Pancreas (tissue), 10 donors: ENCODE results near the gene SLC2A4. TPM values are rescaled to one million over a fixed set of nuclear protein-coding genes. Genes with fewer than 3 reads are reported as not detected.

ENCODE experiments used
- ATAC-seq, 4 donors: fragments of 200-7000 bp; cut with Tn5 transposase; one replicate each; pipeline versions ENCODE4 v1.8.0 to v1.9.1; 2020; ENCODE audit warnings: mild to moderate bottlenecking in 4 of 4, moderate library complexity in 4 of 4
- DNase-seq, 6 donors: peaks; one replicate each; pipeline ENCODE4 v3.0.0-alpha.2; 2020
- FAIRE-seq: peaks from 2 replicates; lab custom pipeline; 2012; peaks lifted over from hg19 to GRCh38; lab: Jason Lieb, UNC
- H3K27ac ChIP-seq, 4 donors: fragments of 200-600 bp; sonication (generic); 1 replicate in 3 of 4; 2 replicates in 1 of 4; pipeline versions ENCODE4 v1.5.0 to v1.8.0; 2020
- H3K27me3 ChIP-seq, 4 donors: fragments of 200-600 bp; one replicate each; pipeline ENCODE4 v1.8.0; 2021
- H3K36me3 ChIP-seq, 3 donors: fragments of 200-600 bp; sonication (generic) in 1 of 3; one replicate each; pipeline versions ENCODE4 v1.5.0 to v1.8.0; 2020 to 2021
- H3K4me1 ChIP-seq, 3 donors: fragments of 200-600 bp; one replicate each; pipeline ENCODE4 v1.8.0; 2021
- H3K4me3 ChIP-seq, 4 donors: fragments of 200-600 bp; sonication (generic) in 2 of 4; one replicate each; pipeline versions ENCODE4 v1.5.0 to v1.8.0; 2020 to 2021
- H3K9me3 ChIP-seq, 4 donors: fragments of 200-600 bp; one replicate each; pipeline ENCODE4 v1.8.0; 2021
- CTCF ChIP-seq, 4 donors: fragments of 200-600 bp; sonication (generic) in 3 of 4; IDR thresholded peaks; one replicate each; pipeline versions ENCODE4 v1.5.0 to v1.8.0; 2021; ENCODE audit warnings: antibody characterized with exemption in 4 of 4
- WGBS, 2 donors: extraction: QIAGEN DNeasy Blood & Tissue Kit; methylation state at CpG; one replicate each; pipeline ENCODE4 v1.1.7; 2013; 5-methylcytosine and 5-hydroxymethylcytosine counted together
- intact Hi-C, 3 donors: fragments of 100-400 bp; cut with DNase I; formaldehyde crosslinking; loops; one replicate each; pipeline versions ENCODE4 v1.11.1 to v1.14.2; 2022
- polyA plus RNA-seq, 2 donors: library from polyadenylated mRNA; stranded (reverse); fragments of 200-250 nt; gene quantifications; one replicate each; pipeline ENCODE4 v1.2.3, GENCODE V29; 2013
- total RNA-seq, 6 donors: library from RNA; stranded (reverse); fragmentation: NEBNext Ultra II Directional in 4 of 6; extraction: Animal tissue kit (Norgen Biotek cat#: 25700) in 4 of 6; gene quantifications; one replicate each; pipeline versions ENCODE4 v1.2.1 to v1.2.4, GENCODE V29; 2021 to 2023
- donor health status: healthy with polysubstance abuse.
- donor health status: DM: no; HTN: no; CAD: no; lungs with moderate emphysema.
- donor health status: DM: no; HTN: no; CAD: no.
- donor health status: control.
- donor health status: control.
- donor health status: Bipolar disorder and iron deficiency.
- donor health status: DM: yes; HTN: yes; CAD: no.
- donor health status: DM: no; HTN: no; CAD: no.
- donor health status: DM: no; HTN: no; CAD: no.
- donor health status: DM: yes; HTN: yes; CAD: no.

Gene SLC2A4
- total and polyA plus RNA-seq, 8 donors: 0.16 to 1.8 (median 0.60) TPM

- no peak for FAIRE-seq
- WGBS, 2 donors: 10 to 12% methylated on average over 32 to 75 of the region's 75 CpGs
- intact Hi-C loops: loop anchor here in 1 of 3 donors (10.0 kb wide), 1 partner anchor 249 kb away; the partner anchor contains the start of gene SLC16A11
- H3K27me3 ChIP-seq: no peaks in the 10 kb centered on the region
- H3K9me3 ChIP-seq: no peaks in the 10 kb centered on the region
- H3K4me1 ChIP-seq: peaks cover 0 to 18% (median 13%) of the 10 kb centered on the region in 3 donors
- ATAC-seq: peak in 3 of 4 donors; percentile 10 to 55 (median 18)
- H3K4me3 ChIP-seq: peak overlapping the region in 2 of 4 donors; percentile 26 to 42
- no peak overlapping the region for H3K27ac ChIP-seq
- DNase-seq: peak; percentile 48 to 83 (median 66)
- no peak for TF ChIP-seq CTCF (IDR thresholded peaks at IDR 0.05)
- H3K36me3 ChIP-seq: no peaks in the 10 kb centered on the region
These were observed 12.5 kb downstream of the SLC2A4 start for GRCh38 chr17:7293816-7294613.

DNA sequence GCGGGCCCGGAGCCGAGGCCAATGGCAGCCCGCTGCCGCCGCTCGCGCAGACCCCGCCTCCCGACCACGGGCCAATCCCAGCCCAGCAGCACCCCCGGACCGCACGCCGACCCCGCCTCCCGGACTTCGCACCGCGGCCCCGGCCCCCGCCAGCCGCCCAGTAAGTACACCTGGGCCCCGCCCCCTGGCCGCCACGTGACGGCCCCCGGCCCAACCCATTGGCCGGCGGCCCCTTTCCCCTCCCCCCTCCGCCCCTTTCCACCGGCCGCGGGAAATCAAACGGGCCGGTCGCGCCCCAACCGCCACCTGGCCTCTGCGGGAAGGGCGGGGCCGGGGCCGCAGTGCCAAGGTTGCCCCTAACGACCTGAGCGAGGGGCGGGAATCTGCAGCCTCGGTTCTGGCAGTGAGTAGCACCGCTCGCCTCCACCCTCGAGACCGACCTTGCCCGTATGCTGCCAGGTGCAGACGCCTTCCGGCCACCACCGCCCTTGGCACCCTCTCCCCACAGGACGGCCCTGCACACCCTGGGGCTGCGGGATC, 13.2 kb downstream of the SLC2A4 start, which contains the start of gene YBX2:
Gene YBX2 (minus strand): TSS at position 26 of the 540 bp plus-strand sequence. CDS start 139 bp downstream, outside the sequence.
- ATAC-seq: peak; percentile 77 to 84 (median 82)
- TF ChIP-seq CTCF (IDR thresholded peaks at IDR 0.05): no peak
- Histone ChIP-seq H3K27ac (no peak within 1 kb of the TSS), H3K9me3 (no peaks in the 10 kb centered on the region), H3K27me3 (no peaks in the 10 kb centered on the region), H3K4me1 (peaks cover 0 to 18% (median 13%) of the 10 kb centered on the region in 3 donors), H3K36me3 (no peaks in the 10 kb centered on the region), H3K4me3 (peak within 1 kb of the TSS in 2 of 4 donors; percentile 26 to 42)
- no peak for FAIRE-seq
- intact Hi-C loops: loop anchor here in 1 of 3 donors (10.0 kb wide), 1 partner anchor 250 kb away; the partner anchor contains the start of gene SLC16A11
- DNase-seq: peak; percentile 79 to 90 (median 85)
- 1 to 3% methylated on average over 32 to 57 of the region's 57 CpGs for WGBS, 2 donors

- FAIRE-seq (no peak), DNase-seq (peak in 1 of 6 donors; percentile 25), ATAC-seq (no peak)
- WGBS, 2 donors: 65 to 66% methylated on average over 41 to 42 of the region's 42 CpGs
- no peaks in the 10 kb centered on the region for H3K36me3 ChIP-seq
- H3K9me3 ChIP-seq: no peaks in the 10 kb centered on the region
- no peak for TF ChIP-seq CTCF (IDR thresholded peaks at IDR 0.05)
- peak overlapping the region in 2 of 4 donors; percentile 26 to 42 for H3K4me3 ChIP-seq
- H3K27ac ChIP-seq: no peak overlapping the region
- no peaks in the 10 kb centered on the region for H3K27me3 ChIP-seq
- intact Hi-C loops: loop anchor here in 1 of 3 donors (10.0 kb wide), 1 partner anchor 251 kb away; the partner anchor contains the start of gene SLC16A11
- H3K4me1 ChIP-seq: peaks cover 0 to 18% (median 13%) of the 10 kb centered on the region in 3 donors
These were observed 14.0 kb downstream of the SLC2A4 start for GRCh38 chr17:7295230-7296180.

- 4 to 7% methylated on average over 51 of the region's 51 CpGs for WGBS, 2 donors
- no peaks in the 10 kb centered on the region for H3K27me3 ChIP-seq
- TF ChIP-seq CTCF (IDR thresholded peaks at IDR 0.05): peak; percentile 84 to 90 (median 88)
- no peaks in the 10 kb centered on the region for H3K9me3 ChIP-seq
- H3K4me3 ChIP-seq: peak overlapping the region in 1 of 4 donors; percentile 20
- FAIRE-seq: no peak
- peaks cover 0 to 18% (median 13%) of the 10 kb centered on the region in 3 donors for H3K4me1 ChIP-seq
- H3K27ac ChIP-seq: no peak overlapping the region
- intact Hi-C loops: loop anchor here in 1 of 3 donors (10.0 kb wide), 1 partner anchor 252 kb away; the partner anchor contains the start of gene SLC16A11
- peak; percentile 67 to 86 (median 82) for ATAC-seq
- H3K36me3 ChIP-seq: no peaks in the 10 kb centered on the region
- peak; percentile 69 to 95 (median 85) for DNase-seq
These were observed 14.8 kb downstream of the SLC2A4 start for GRCh38 chr17:7296189-7296861.
